Measurements from ENCODE around the gene SNRNP40. TPM values are rescaled to one million over a fixed set of nuclear protein-coding genes. Genes with fewer than 3 reads are reported as not detected.
A peak's percentile ranks its signal among the peaks of the same experiment; 100 is the strongest.

Gene SNRNP40
- total and polyA plus RNA-seq, 2 of the 13 experiments (the other 11 are each of a cell fraction or from before 2014, with no cell fraction given) = 51.0 to 147 TPM

DNA sequence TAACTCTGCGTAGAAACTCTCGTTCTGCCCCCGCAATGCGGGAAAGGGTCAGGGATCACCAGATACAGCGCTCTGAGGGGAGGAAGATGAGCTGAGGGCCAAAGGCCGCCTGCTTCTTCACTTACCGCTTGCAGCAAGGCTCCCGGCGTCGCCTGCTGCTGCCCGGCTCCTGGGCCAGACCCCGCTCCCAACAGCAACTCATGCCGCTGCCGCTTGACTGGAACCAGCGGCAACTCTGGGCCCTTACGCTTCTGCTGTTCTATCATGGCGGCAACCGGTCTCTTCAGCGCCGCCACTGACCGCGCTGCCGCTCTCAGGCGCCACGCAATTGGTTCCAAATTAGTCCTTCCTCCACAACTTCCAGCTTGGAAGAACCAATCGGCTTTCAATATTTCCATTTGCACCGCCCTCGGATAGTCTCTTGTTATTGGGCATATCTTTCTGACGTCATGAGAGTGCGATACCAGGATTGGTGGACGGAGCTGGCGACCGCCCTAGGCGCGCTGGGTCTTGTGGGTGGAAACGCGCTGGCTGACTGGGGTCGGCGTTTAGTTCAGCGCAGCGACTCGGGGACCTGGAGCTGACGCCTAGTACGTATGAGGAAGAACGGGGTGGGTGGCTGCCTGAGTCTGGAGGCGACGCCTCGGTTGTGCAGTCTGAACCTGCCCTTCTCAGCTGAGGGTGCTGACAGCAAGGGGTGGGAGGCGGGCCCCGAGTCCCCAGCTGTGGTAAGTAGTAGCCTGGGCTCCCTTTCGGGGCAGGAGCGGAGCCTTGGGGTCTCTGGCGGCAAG lies at the start of gene SNRNP40, which contains the start of gene ZCCHC17 (continued):
- TF ChIP-seq IRF9 (CRISPR knock-in tag; IDR thresholded peaks at IDR 0.05; ENCODE audit: borderline replicate concordance) (peak; percentile 77; the same call in 1 of the 2 replicates), RNF219 (CRISPR knock-in tag; IDR thresholded peaks at IDR 0.05) (no peak), TARDBP (CRISPR knock-in tag; IDR thresholded peaks at IDR 0.05) (no peak), RFX1 (IDR thresholded peaks at IDR 0.05) (no peak), HOXA7 (CRISPR knock-in tag; IDR thresholded peaks at IDR 0.05) (no peak), ZNF737 (CRISPR knock-in tag; IDR thresholded peaks at IDR 0.05; ENCODE audit: borderline replicate concordance) (no peak), NR1H2 (CRISPR knock-in tag; IDR thresholded peaks at IDR 0.05; ENCODE audit: borderline replicate concordance, low read depth) (no peak), ZNF570 (CRISPR knock-in tag; IDR thresholded peaks at IDR 0.05; ENCODE audit: borderline replicate concordance) (no peak), ZNF335 (CRISPR knock-in tag; IDR thresholded peaks at IDR 0.05) (0 out of 2 replicates have a peak, but pooled peaks have one; percentile 16), NR3C1 (CRISPR knock-in tag; IDR thresholded peaks at IDR 0.05) (no peak), DPF2 (CRISPR knock-in tag; IDR thresholded peaks at IDR 0.05; ENCODE audit: borderline replicate concordance, low read depth) (no peak), IKZF5 (CRISPR knock-in tag; IDR thresholded peaks at IDR 0.05) (no peak; the same call in 1 of the 2 replicates), ZZZ3 (CRISPR knock-in tag; IDR thresholded peaks at IDR 0.05; ENCODE audit: borderline replicate concordance) (no peak), ZNF569 (CRISPR knock-in tag; IDR thresholded peaks at IDR 0.05; ENCODE audit: borderline replicate concordance) (no peak), IKZF4 (CRISPR knock-in tag; IDR thresholded peaks at IDR 0.05; ENCODE audit: borderline replicate concordance, low read depth, not compliant biosample characterization) (peak; percentile 40), DNMT1 (CRISPR knock-in tag; IDR thresholded peaks at IDR 0.05) (no peak), MYC (CRISPR knock-in tag; IDR thresholded peaks at IDR 0.05; ENCODE audit: borderline replicate concordance) (peak; percentile 77; the same call in 1 of the 2 replicates), PHF8 (CRISPR knock-in tag; IDR thresholded peaks at IDR 0.05) (peak; percentile 94), SP1 (IDR thresholded peaks at IDR 0.05) (no peak), SP1 (CRISPR knock-in tag; IDR thresholded peaks at IDR 0.05) (peak; percentile 12; the same call in 1 of the 2 replicates), ZNF12 (CRISPR knock-in tag; IDR thresholded peaks at IDR 0.05) (peak; percentile 57)
- TF ChIP-seq, protein P1, sequence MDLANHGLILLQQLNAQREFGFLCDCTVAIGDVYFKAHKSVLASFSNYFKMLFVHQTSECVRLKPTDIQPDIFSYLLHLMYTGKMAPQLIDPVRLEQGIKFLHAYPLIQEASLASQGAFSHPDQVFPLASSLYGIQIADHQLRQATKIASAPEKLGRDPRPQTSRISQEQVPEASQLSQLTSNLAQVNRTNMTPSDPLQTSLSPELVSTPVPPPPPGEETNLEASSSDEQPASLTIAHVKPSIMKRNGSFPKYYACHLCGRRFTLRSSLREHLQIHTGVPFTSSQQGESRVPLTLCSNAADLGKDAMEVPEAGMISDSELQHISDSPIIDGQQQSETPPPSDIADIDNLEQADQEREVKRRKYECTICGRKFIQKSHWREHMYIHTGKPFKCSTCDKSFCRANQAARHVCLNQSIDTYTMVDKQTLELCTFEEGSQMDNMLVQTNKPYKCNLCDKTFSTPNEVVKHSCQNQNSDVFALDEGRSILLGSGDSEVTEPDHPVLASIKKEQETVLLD (CRISPR knock-in tag; IDR thresholded peaks at IDR 0.05; ENCODE audit: low read depth) = no peak; the same call in 1 of the 2 replicates
- TF ChIP-seq, protein P2, sequence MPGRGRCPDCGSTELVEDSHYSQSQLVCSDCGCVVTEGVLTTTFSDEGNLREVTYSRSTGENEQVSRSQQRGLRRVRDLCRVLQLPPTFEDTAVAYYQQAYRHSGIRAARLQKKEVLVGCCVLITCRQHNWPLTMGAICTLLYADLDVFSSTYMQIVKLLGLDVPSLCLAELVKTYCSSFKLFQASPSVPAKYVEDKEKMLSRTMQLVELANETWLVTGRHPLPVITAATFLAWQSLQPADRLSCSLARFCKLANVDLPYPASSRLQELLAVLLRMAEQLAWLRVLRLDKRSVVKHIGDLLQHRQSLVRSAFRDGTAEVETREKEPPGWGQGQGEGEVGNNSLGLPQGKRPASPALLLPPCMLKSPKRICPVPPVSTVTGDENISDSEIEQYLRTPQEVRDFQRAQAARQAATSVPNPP (CRISPR knock-in tag; IDR thresholded peaks at IDR 0.05) = no peak

Data from HepG2 (cell line).